Tibial artery (tissue), 4 donors: ENCODE data around the gene HASPIN.

Source experiments
- DNase-seq, 2 donors: peaks; one replicate each; pipeline ENCODE4 v3.0.0-alpha.2; 2019
- H3K27ac ChIP-seq, 2 donors: fragments of 200-600 bp; sonication (generic) in 1 of 2; 1 replicate in 1 of 2; 2 replicates in 1 of 2; pipeline ENCODE4 v1.5.1; 2018 to 2019; ENCODE audit warnings: mild to moderate bottlenecking in 1 of 2
- H3K27me3 ChIP-seq, 2 donors: fragments of 200-600 bp; sonication (generic) in 1 of 2; one replicate each; pipeline versions ENCODE4 v1.5.1 to v1.6.0; 2016 to 2019
- H3K36me3 ChIP-seq, 3 donors: fragments of 200-600 bp; sonication (generic) in 2 of 3; one replicate each; pipeline ENCODE4 v1.5.1; 2016 to 2019; ENCODE audit warnings: mild to moderate bottlenecking in 2 of 3
- H3K4me1 ChIP-seq, 4 donors: fragments of 200-600 bp; sonication (generic) in 2 of 4; 1 replicate in 3 of 4; 2 replicates in 1 of 4; pipeline ENCODE4 v1.5.1; 2016 to 2019
- H3K4me3 ChIP-seq, 2 donors: fragments of 200-600 bp; sonication (generic) in 1 of 2; 1 replicate in 1 of 2; 2 replicates in 1 of 2; pipeline ENCODE4 v1.5.1; 2018 to 2019; ENCODE audit warnings: mild to moderate bottlenecking in 2 of 2
- H3K9me3 ChIP-seq, 3 donors: fragments of 200-600 bp; sonication (generic) in 1 of 3; one replicate each; pipeline ENCODE4 v1.5.1; 2016 to 2019
- intact Hi-C: fragments of 100-400 bp; cut with DNase I; formaldehyde crosslinking; loops from one replicate; pipeline ENCODE4 v1.15.0; 2023; ENCODE audit warnings: low total_unique reads
- TF ChIP-seq, protein P1 (sequence below), 2 experiments: fragments of 200-600 bp in 1 of 2; fragments of 450-650 bp in 1 of 2; IDR thresholded peaks; one replicate each; pipeline ENCODE4 v1.5.1; 2017 to 2019; ENCODE audit warnings: antibody characterized with exemption in 2 of 2, mild to moderate bottlenecking in 1 of 2, moderate library complexity in 1 of 2

Gene HASPIN

DNA sequence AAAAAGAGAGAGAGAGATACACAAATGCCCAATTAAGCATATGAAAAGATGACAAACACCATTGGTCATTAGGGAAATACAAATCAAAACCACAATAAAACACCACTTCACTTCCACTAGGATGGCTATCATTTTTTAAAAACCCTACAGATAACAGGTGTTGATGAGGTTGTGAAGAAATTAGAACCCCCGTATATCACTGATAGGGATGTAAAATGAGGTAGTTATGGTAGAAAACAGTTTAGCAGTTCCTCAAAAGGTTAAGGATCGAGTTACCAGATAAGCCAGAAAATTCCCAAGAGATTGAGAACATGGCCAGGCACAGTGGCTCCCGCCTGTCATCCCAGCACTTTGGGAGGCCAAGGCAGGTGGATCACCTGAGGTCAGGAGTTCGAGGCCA is 30.6 kb upstream of the HASPIN start:
- Histone ChIP-seq H3K4me1 (peaks cover 4 to 22% (median 16%) of the 10 kb centered on the region in 4 donors), H3K9me3 (peaks cover 0 to 8% (median 4%) of the 10 kb centered on the region in 3 donors), H3K27ac (no peak overlapping the region), H3K4me3 (no peak overlapping the region), H3K27me3 (peaks cover 13 to 84% of the 10 kb centered on the region in 2 donors), H3K36me3 (no peaks in the 10 kb centered on the region)
- intact Hi-C loops: no loop called here
- no peak for DNase-seq
- TF ChIP-seq, protein P1, sequence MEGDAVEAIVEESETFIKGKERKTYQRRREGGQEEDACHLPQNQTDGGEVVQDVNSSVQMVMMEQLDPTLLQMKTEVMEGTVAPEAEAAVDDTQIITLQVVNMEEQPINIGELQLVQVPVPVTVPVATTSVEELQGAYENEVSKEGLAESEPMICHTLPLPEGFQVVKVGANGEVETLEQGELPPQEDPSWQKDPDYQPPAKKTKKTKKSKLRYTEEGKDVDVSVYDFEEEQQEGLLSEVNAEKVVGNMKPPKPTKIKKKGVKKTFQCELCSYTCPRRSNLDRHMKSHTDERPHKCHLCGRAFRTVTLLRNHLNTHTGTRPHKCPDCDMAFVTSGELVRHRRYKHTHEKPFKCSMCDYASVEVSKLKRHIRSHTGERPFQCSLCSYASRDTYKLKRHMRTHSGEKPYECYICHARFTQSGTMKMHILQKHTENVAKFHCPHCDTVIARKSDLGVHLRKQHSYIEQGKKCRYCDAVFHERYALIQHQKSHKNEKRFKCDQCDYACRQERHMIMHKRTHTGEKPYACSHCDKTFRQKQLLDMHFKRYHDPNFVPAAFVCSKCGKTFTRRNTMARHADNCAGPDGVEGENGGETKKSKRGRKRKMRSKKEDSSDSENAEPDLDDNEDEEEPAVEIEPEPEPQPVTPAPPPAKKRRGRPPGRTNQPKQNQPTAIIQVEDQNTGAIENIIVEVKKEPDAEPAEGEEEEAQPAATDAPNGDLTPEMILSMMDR (IDR thresholded peaks at IDR 0.05): no peak

DNA sequence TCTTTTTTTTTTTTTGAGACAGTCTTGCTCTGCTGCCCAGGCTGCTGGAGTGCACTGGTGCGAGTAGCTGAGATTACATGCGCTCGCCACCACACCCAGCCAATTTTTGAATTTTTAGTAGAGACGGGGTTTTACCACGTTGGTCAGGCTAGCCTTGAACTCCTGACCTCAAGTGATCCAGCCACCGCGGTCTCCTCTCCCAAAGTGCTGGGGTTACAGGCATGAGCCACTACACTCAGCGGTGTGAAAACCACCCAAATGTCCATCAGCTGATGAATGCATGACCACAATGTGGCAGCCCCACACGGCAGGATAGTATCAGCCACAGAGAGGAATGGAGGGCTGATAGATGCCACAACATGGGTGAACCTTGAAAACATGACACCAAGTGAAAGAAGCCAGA is 29.9 kb upstream of the HASPIN start:
- Histone ChIP-seq H3K9me3 (peaks cover 0 to 14% (median 10%) of the 10 kb centered on the region in 3 donors), H3K4me1 (peaks cover 4 to 22% (median 16%) of the 10 kb centered on the region in 4 donors), H3K36me3 (no peaks in the 10 kb centered on the region), H3K27me3 (peaks cover 13 to 84% of the 10 kb centered on the region in 2 donors), H3K27ac (no peak overlapping the region), H3K4me3 (no peak overlapping the region)
- TF ChIP-seq, protein P1 (IDR thresholded peaks at IDR 0.05): no peak
- intact Hi-C loops: no loop called here
- no peak for DNase-seq

DNA sequence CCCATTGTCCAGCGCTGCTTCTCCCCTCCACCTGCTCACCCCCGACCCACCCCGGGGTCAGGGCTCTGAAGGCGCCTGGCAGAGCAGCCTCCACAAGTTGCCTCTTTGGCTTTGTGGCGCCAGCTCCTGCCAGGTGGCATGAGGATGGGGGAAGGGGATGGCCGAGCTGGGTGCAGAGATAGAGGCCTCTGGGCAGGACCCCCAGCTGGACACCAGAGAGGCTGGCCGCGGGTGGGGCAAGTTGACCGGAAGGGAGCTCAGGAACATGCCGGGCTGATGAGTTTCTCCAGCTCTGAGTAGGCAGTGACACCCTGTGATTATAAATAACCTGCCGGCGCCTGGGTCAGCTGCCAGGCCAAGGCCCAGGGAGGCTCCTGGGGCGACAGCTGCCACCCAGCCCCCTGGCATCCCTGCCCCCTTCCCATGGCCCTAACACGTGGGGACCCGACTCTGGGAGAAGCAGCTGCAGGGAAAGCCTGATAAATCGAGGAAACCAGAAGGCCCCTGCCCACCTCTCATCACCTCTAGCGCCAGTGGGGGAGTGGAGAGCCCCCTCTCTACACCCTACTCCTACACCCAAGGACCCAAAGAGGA is 28.5 kb upstream of the HASPIN start:
- peak in 1 of 2 donors; percentile 59 for DNase-seq
- Histone ChIP-seq H3K36me3 (no peaks in the 10 kb centered on the region), H3K4me1 (peaks cover 4 to 22% (median 16%) of the 10 kb centered on the region in 4 donors), H3K27me3 (peaks cover 13 to 74% of the 10 kb centered on the region in 2 donors), H3K4me3 (peak overlapping the region; percentile 36 to 50), H3K9me3 (peaks cover 0 to 14% (median 10%) of the 10 kb centered on the region in 3 donors), H3K27ac (no peak overlapping the region)
- intact Hi-C loops: no loop called here
- TF ChIP-seq, protein P1 (IDR thresholded peaks at IDR 0.05): no peak

DNA sequence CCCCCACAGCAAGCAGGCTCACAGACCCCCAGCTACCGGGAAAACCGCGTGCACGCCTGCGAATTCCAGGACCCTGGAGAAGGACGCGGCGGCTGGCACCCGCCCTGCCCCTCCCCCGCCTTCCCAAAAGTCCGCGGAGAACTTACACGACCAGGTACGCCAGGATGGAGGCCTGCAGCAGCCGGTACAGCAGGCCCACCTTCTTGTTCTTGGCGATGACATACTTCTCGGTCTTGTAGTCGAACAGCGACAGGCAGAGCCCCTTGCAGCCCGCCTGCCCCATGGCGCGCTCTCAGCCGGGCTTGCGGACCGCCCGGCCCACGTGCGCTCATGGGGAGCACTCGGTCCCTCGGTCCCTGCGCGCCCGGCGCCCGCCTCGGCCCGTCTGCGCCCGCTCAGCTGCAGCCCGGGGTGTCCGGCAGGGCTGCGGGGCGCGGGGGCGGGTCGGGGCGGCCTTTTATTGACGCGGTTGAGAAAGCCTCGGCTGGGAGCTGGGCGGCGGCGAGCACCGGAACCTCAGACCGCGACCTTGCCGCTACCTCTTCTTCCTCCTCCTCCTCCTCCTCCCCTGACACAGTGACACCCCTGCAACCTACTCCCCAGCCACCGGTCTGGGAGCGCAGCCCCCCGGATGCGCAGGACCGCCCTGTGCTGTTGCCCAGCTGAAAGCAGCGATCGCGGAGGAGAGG is 27.8 kb upstream of the HASPIN start, which contains the start of gene P2RX5:
Gene P2RX5, minus strand, starts transcription at position 433 of the 689 bp plus-strand sequence. Its CDS starts 150 bp downstream, at position 283.
- peak in 1 of 2 donors; percentile 55 for DNase-seq
- TF ChIP-seq, protein P1 (IDR thresholded peaks at IDR 0.05): no peak
- Histone ChIP-seq H3K36me3 (no peaks in the 10 kb centered on the region), H3K27ac (no peak within 1 kb of the TSS), H3K4me3 (peak within 1 kb of the TSS; percentile 36 to 50), H3K27me3 (peaks cover 13 to 67% of the 10 kb centered on the region in 2 donors), H3K9me3 (peaks cover 0 to 14% (median 10%) of the 10 kb centered on the region in 3 donors), H3K4me1 (peaks cover 4 to 22% (median 16%) of the 10 kb centered on the region in 4 donors)
- intact Hi-C loops: no loop called here

DNA sequence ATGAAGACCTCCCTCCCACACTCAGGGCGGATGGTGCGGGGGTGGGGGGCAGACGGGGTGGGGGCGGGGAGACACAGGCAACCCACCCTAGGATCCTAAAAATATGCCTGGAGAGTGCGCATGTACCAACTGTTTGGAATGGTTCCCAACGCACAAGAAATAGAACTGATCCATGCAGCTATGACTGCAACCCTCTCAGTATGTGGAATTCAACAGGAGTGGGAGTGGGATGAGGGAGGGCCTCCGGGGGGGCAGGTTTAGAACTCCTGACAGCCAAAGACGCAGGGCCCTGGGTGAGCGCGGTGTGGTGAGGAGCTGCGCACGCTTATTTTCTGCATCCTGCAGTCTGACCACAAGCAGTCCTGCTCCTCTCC is 26.6 kb upstream of the HASPIN start:
- intact Hi-C loops: no loop called here
- Histone ChIP-seq H3K4me1 (peaks cover 4 to 22% (median 16%) of the 10 kb centered on the region in 4 donors), H3K27me3 (peaks cover 13 to 57% of the 10 kb centered on the region in 2 donors), H3K9me3 (peaks cover 0 to 14% (median 10%) of the 10 kb centered on the region in 3 donors), H3K27ac (no peak overlapping the region), H3K4me3 (no peak overlapping the region), H3K36me3 (no peaks in the 10 kb centered on the region)
- TF ChIP-seq, protein P1 (IDR thresholded peaks at IDR 0.05): no peak
- DNase-seq: no peak
